Right lobe of liver (tissue), 6 donors: ENCODE results near the gene TRPC3. TPM values are rescaled to one million over a fixed set of nuclear protein-coding genes. Genes with fewer than 3 reads are reported as not detected.

Experiments used
- ATAC-seq, 4 donors: fragments of 200-7000 bp; cut with Tn5 transposase; one replicate each; pipeline ENCODE4 v1.9.1; 2020; ENCODE audit warnings: mild to moderate bottlenecking in 4 of 4, moderate library complexity in 4 of 4
- DNase-seq, 3 donors: peaks; one replicate each; pipeline ENCODE4 v3.0.0-alpha.2; 2020
- H3K27ac ChIP-seq, 3 donors: fragments of 200-600 bp; one replicate each; pipeline ENCODE4 v1.8.0; 2022
- H3K27me3 ChIP-seq, 2 donors: fragments of 200-600 bp; one replicate each; pipeline ENCODE4 v1.8.0; 2022
- H3K36me3 ChIP-seq, 4 donors: fragments of 200-600 bp; sonication (generic) in 1 of 4; one replicate each; pipeline versions ENCODE4 v1.5.1 to v1.8.0; 2017 to 2022; ENCODE audit warnings: control low read depth in 1 of 4
- H3K4me1 ChIP-seq, 4 donors: fragments of 200-600 bp; sonication (generic) in 1 of 4; one replicate each; pipeline versions ENCODE4 v1.5.1 to v1.8.0; 2017 to 2022; ENCODE audit warnings: control low read depth in 1 of 4
- H3K4me3 ChIP-seq, 3 donors: fragments of 200-600 bp; one replicate each; pipeline ENCODE4 v1.8.0; 2022
- H3K9me3 ChIP-seq, 4 donors: fragments of 200-600 bp; sonication (generic) in 1 of 4; one replicate each; pipeline versions ENCODE4 v1.5.1 to v1.8.0; 2017 to 2022; ENCODE audit warnings: control low read depth in 1 of 4
- CTCF ChIP-seq, 4 donors: fragments of 200-600 bp in 3 of 4; fragments of 450-650 bp in 1 of 4; IDR thresholded peaks; one replicate each; pipeline versions ENCODE4 v1.5.1 to v1.8.0; 2016 to 2022; ENCODE audit warnings: antibody characterized with exemption in 4 of 4, mild to moderate bottlenecking in 2 of 4
- POLR2A ChIP-seq: fragments of 450-650 bp; IDR thresholded peaks from one replicate; pipeline ENCODE4 v1.6.1; 2017; ENCODE audit warnings: antibody characterized with exemption, mild to moderate bottlenecking
- WGBS: methylation state at CpG from one replicate; pipeline ENCODE4 v1.1.6; 2018; ENCODE audit warnings: low coverage, low lambda C conversion rate; ENCODE audit not compliant: insufficient coverage; ENCODE audit errors: missing lambda C conversion rate; 5-methylcytosine and 5-hydroxymethylcytosine counted together
- intact Hi-C, 2 donors: fragments of 100-400 bp; cut with DNase I; formaldehyde crosslinking; loops; one replicate each; pipeline versions ENCODE4 v1.11.2 to v1.14.1; 2022
- total RNA-seq, 6 experiments: library from RNA; depleted of rRNA in 2 of 6; stranded (reverse); fragments of >200 nt in 2 of 6; fragmentation: NEBNext Ultra II Directional in 3 of 6; extraction: Animal tissue kit (Norgen Biotek cat#: 25700) in 3 of 6; gene quantifications; one replicate each; pipeline versions ENCODE4 v1.1.0 to v1.2.4, GENCODE V29; 2016 to 2023
- donor health status: DM: no; HTN: yes; CAD: no.
- donor health status: DM: no; HTN: no; CAD: no.
- donor health status: DM: no; HTN: no; CAD: no.
- donor health status: DM: no; HTN: yes; CAD: no.
- donor health status: DM: no; HTN: yes; CAD: no.

Gene TRPC3
- total RNA-seq, 6 experiments from 2014 or later, result 0.09 to 0.10 TPM; not detected in 4

GRCh38 chr4:121991968-121992367 is 40.1 kb upstream of the TRPC3 start:
- H3K9me3 ChIP-seq, result no peaks in the 10 kb centered on the region
- H3K4me1 ChIP-seq, result no peaks in the 10 kb centered on the region
- H3K27me3 ChIP-seq, result no peaks in the 10 kb centered on the region
- no peak overlapping the region for H3K27ac ChIP-seq
- TF ChIP-seq CTCF (IDR thresholded peaks at IDR 0.05) (no peak), POLR2A (no peak)
- DNase-seq (no peak), ATAC-seq (no peak)
- H3K4me3 ChIP-seq, result no peak overlapping the region
- no peaks in the 10 kb centered on the region for H3K36me3 ChIP-seq
- intact Hi-C loops, result no loop called here

- intact Hi-C loops, result no loop called here
- DNase-seq, result no peak
- H3K36me3 ChIP-seq, result no peaks in the 10 kb centered on the region
- no peak for ATAC-seq
- H3K9me3 ChIP-seq, result no peaks in the 10 kb centered on the region
- no peak for TF ChIP-seq POLR2A
- TF ChIP-seq CTCF (IDR thresholded peaks at IDR 0.05), result no peak
- no peak overlapping the region for H3K27ac ChIP-seq
- no peaks in the 10 kb centered on the region for H3K4me1 ChIP-seq
- H3K4me3 ChIP-seq, result no peak overlapping the region
- 45% methylated on average over 6 of the region's 6 CpGs for WGBS
- H3K27me3 ChIP-seq, result no peaks in the 10 kb centered on the region
Measured at GRCh38 chr4:121990489-121990888, 38.6 kb upstream of the TRPC3 start.

GRCh38 chr4:121989715-121990114 is 37.9 kb upstream of the TRPC3 start:
- H3K27me3 ChIP-seq, result no peaks in the 10 kb centered on the region
- whole genome bisulfite sequencing, result 36% methylated on average over 10 of the region's 10 CpGs
- no peak for TF ChIP-seq CTCF (IDR thresholded peaks at IDR 0.05)
- TF ChIP-seq POLR2A, result no peak
- intact Hi-C loops, result no loop called here
- no peak overlapping the region for H3K4me3 ChIP-seq
- H3K9me3 ChIP-seq, result no peaks in the 10 kb centered on the region
- H3K27ac ChIP-seq, result no peak overlapping the region
- ATAC-seq, result no peak
- H3K36me3 ChIP-seq, result no peaks in the 10 kb centered on the region
- H3K4me1 ChIP-seq, result no peaks in the 10 kb centered on the region
- no peak for DNase-seq

- DNase-seq (no peak), ATAC-seq (no peak)
- no peaks in the 10 kb centered on the region for H3K36me3 ChIP-seq
- no peak overlapping the region for H3K4me3 ChIP-seq
- H3K9me3 ChIP-seq, result no peaks in the 10 kb centered on the region
- TF ChIP-seq CTCF (IDR thresholded peaks at IDR 0.05) (no peak), POLR2A (no peak)
- intact Hi-C loops, result no loop called here
- no peak overlapping the region for H3K27ac ChIP-seq
- WGBS, result 50% methylated on average over 1 of the region's 1 CpG
- H3K27me3 ChIP-seq, result no peaks in the 10 kb centered on the region
- H3K4me1 ChIP-seq, result no peaks in the 10 kb centered on the region
Measured at GRCh38 chr4:121988950-121989349, 37.1 kb upstream of the TRPC3 start.

- Histone ChIP-seq H3K4me3 (no peak overlapping the region), H3K9me3 (no peaks in the 10 kb centered on the region), H3K4me1 (no peaks in the 10 kb centered on the region), H3K36me3 (no peaks in the 10 kb centered on the region), H3K27me3 (no peaks in the 10 kb centered on the region), H3K27ac (no peak overlapping the region)
- TF ChIP-seq POLR2A, result no peak
- no peak for TF ChIP-seq CTCF (IDR thresholded peaks at IDR 0.05)
- WGBS, result 36% methylated on average over 3 of the region's 3 CpGs
- intact Hi-C loops, result no loop called here
- ATAC-seq (no peak), DNase-seq (no peak)
Measured at GRCh38 chr4:121980643-121981042, 28.8 kb upstream of the TRPC3 start.
